ENCODE measurements around the gene FGF19.

FGF19 gene

DNA sequence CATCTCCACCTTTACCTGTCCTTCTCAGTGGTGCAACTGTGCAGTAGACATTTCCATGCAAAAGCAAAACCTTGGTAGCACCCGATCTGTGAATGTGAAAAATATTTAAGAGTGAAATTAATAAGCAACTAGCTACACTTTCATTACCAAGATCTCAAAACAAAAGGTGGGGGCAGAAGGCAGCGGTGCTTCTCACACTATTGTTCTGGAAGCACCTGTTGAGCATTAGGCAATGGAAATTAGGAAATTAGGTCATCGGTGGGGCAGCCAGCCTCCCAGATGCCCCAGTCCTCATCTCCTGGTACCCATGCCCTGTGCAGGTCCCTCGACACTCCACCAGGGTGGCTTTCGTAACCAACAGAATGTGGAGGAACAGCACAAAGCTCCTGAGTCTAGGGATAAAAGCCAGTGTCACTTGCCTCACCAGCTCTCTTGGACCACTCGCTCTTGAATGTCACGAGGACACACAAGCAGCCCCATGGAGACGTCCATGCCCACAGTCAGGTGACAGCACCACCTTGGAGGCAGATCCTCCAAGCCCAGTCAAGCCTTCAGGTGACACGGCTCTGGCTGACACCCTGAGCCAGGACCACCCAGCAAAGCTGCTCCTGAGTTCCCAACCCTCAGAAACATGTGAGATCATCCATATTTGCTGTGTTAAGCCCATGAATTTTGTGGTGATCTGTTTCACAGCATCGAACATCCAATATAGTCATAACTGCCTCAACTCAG lies 31.9 kb downstream of the FGF19 start:
- ChIA-PET POLR2A (no interaction called here), CTCF (interaction anchor here (0.7 to 0.8 kb wide), 2 partner anchors 10 to 526 kb away, joined by 3 read pairs; no protein-coding TSS in a partner anchor)
- TF ChIP-seq PKNOX1 (IDR thresholded peaks at IDR 0.05) (no peak), SUZ12 (IDR thresholded peaks at IDR 0.05) (no peak), ELF4 (IDR thresholded peaks at IDR 0.05) (no peak), SP1 (IDR thresholded peaks at IDR 0.05) (no peak), ZNF384 (IDR thresholded peaks at IDR 0.05) (no peak)
- no peak for DNase-seq (ENCODE audit: extremely low spot score)

DNA sequence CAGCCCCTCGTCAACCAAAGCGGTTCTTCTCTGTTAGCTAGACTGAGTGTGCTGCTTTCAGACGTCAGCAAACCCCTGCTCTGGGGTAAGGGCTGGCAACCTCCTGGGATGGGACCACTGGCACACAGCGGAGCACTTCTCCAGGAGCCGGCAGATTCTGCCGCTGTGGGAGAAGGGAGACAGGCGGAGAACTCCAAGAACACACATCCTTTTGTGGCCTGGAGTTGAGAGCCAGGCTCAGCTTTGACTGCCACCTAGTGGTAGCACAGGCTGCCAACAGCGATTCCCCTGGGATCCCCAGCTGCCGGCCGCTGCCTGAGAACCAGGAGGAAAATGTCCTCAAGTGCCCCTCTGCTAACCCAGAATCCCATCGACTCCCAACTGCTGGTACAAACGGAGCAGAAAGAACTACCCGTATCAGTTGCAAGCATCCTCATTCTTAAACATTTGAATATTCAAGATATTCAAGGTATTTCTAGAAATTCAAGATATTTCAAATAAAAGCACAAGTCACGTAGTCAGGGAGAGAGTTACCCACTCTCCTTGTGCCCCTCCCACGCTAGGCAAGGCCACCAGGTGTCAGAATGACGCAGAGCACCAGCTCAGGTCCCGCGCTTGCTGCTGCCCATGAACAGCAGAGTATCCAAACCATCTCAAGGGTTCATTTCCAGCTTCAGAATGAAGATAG lies 33.5 kb downstream of the FGF19 start:
- peak; percentile 88 for DNase-seq (ENCODE audit: extremely low spot score)
- ChIA-PET POLR2A (no interaction called here), CTCF (interaction anchor here (0.6 to 1.3 kb wide), 4 partner anchors 9 to 193 kb away, joined by 3 to 4 read pairs (median 4); no protein-coding TSS in a partner anchor)

DNA sequence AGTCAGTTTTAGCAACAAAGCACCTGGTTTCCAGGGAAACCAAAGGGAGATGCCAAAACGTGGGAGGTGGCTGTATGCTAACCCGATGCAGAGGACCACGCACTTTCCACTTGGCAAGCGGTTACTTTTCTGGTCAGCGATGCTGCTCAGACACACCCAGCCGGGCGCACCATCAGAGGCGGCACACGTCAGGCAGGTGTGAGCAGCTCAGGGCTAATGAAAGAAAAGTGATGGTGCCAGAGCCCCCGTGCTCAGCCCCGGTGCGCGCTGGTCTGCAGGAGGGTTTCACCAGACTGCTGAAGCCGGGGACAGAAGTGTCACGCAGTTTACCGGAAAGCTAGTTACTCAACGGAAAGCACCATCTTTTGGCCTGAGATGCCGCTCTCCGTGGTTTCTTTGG lies 34.3 kb downstream of the FGF19 start:
- DNase-seq (ENCODE audit: extremely low spot score), result no peak
- ChIA-PET CTCF (interaction anchor here (0.6 to 1.3 kb wide), 4 partner anchors 35 to 538 kb away, joined by 3 to 4 read pairs (median 3); no protein-coding TSS in a partner anchor), POLR2A (no interaction called here)

More for the DNA sequence above, 33.5 kb downstream of the FGF19 start:
- TF ChIP-seq FOXM1 (IDR thresholded peaks at IDR 0.05; ENCODE audit: borderline replicate concordance) (no peak), LEF1 (IDR thresholded peaks at IDR 0.05; ENCODE audit: borderline replicate concordance) (no peak), FOXK2 (IDR thresholded peaks at IDR 0.05) (no peak), HDGF (IDR thresholded peaks at IDR 0.05; ENCODE audit: borderline replicate concordance) (no peak), L3MBTL2 (conservative IDR thresholded peaks at IDR 0.05) (no peak), ARNT (IDR thresholded peaks at IDR 0.05) (no peak), BHLHE40 (IDR thresholded peaks at IDR 0.05; ENCODE audit: borderline replicate concordance) (no peak), PKNOX1 (IDR thresholded peaks at IDR 0.05) (no peak), ELF4 (IDR thresholded peaks at IDR 0.05) (no peak), FOXA1 (IDR thresholded peaks at IDR 0.05) (no peak)

GRCh38 chr11:69667619-69668604 lies 35.9 kb downstream of the FGF19 start:
- ChIA-PET POLR2A (no interaction called here), CTCF (no interaction called here)
- TF ChIP-seq SUZ12 (IDR thresholded peaks at IDR 0.05) (no peak), NFRKB (IDR thresholded peaks at IDR 0.05) (no peak), ELF4 (IDR thresholded peaks at IDR 0.05) (no peak), BHLHE40 (IDR thresholded peaks at IDR 0.05; ENCODE audit: borderline replicate concordance) (no peak), FOXA1 (IDR thresholded peaks at IDR 0.05) (no peak), PKNOX1 (IDR thresholded peaks at IDR 0.05) (no peak), TARDBP (IDR thresholded peaks at IDR 0.05) (no peak), LEF1 (IDR thresholded peaks at IDR 0.05; ENCODE audit: borderline replicate concordance) (no peak), HDGF (IDR thresholded peaks at IDR 0.05; ENCODE audit: borderline replicate concordance) (no peak), ARNT (IDR thresholded peaks at IDR 0.05) (no peak), ZNF384 (IDR thresholded peaks at IDR 0.05) (no peak), L3MBTL2 (conservative IDR thresholded peaks at IDR 0.05) (no peak), SP1 (IDR thresholded peaks at IDR 0.05) (no peak), FOXK2 (IDR thresholded peaks at IDR 0.05) (no peak), CTBP1 (IDR thresholded peaks at IDR 0.05; ENCODE audit: borderline replicate concordance) (no peak), FOXM1 (IDR thresholded peaks at IDR 0.05; ENCODE audit: borderline replicate concordance) (no peak)
- no peak for DNase-seq (ENCODE audit: extremely low spot score)

More for the DNA sequence above, 34.3 kb downstream of the FGF19 start:
- TF ChIP-seq ARNT (IDR thresholded peaks at IDR 0.05) (no peak), BHLHE40 (IDR thresholded peaks at IDR 0.05; ENCODE audit: borderline replicate concordance) (no peak), SUZ12 (IDR thresholded peaks at IDR 0.05) (no peak), CTBP1 (IDR thresholded peaks at IDR 0.05; ENCODE audit: borderline replicate concordance) (no peak)

DNA sequence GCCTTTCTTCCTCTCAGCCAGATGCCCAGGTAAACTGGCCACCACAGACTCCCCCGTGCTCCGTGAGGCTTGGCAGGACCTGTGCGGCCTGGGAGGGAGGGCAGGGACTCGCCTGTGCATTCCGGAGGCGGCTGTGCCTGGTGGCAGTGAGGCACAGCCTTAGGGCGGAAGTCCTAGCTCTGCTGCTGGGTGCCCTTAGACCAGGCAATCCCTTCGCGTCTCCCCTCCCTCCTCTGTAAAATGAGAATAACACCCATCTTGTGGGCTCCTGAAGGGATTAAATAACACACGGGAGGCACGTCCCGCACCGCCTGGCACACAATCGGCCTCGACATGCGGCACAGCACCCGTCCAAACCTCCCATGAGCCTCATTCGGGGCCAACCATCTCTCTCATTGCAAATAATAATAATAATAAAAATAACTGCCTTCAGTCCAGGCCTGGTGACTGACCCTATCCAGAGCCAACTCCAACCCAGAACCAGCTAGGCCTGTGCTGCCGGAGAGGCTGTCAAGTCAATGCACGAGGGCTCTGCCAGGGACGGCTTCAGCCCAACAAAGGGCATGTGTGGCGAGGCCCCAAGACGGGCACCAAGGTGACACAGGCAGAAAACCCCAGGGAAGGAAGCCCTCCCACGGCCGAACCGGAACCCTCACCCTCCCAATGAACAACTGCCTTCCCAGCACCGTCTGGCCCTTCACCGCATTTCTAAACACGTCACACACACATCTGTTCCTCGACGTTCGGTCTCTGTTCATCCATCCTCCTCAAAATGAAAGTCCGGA lies 36.9 kb downstream of the FGF19 start:
- ChIA-PET CTCF (no interaction called here), POLR2A (interaction anchor here (1.2 kb wide), 1 partner anchor 8 kb away, joined by 3 read pairs; the partner anchor contains the start of gene LTO1)

More for the DNA sequence above, 36.9 kb downstream of the FGF19 start:
- DNase-seq (ENCODE audit: extremely low spot score), result no peak
- TF ChIP-seq CTBP1 (IDR thresholded peaks at IDR 0.05; ENCODE audit: borderline replicate concordance), result no peak
- TF ChIP-seq NFRKB (IDR thresholded peaks at IDR 0.05), result no peak
- TF ChIP-seq TARDBP (IDR thresholded peaks at IDR 0.05), result no peak
- TF ChIP-seq HDGF (IDR thresholded peaks at IDR 0.05; ENCODE audit: borderline replicate concordance), result no peak
- no peak for TF ChIP-seq FOXM1 (IDR thresholded peaks at IDR 0.05; ENCODE audit: borderline replicate concordance)
- TF ChIP-seq ELF4 (IDR thresholded peaks at IDR 0.05), result no peak

All from HEK293T (cell line).